ENCODE data around the gene FAM217B. TPM values are rescaled to one million over a fixed set of nuclear protein-coding genes. Genes with fewer than 3 reads are reported as not detected.

The FAM217B gene
- total and polyA plus RNA-seq, 2 donors (not counting 3 experiments of a cell fraction or from before 2014, with no cell fraction given): 2.7 to 8.2 TPM

- no peak for FAIRE-seq
- H3K27me3 ChIP-seq (ENCODE audit: control insufficient read depth in 2 of 2, insufficient read depth in 2 of 2, low read length in 2 of 2): no peaks in the 10 kb centered on the region
- H3K9me3 ChIP-seq (replicated peaks; ENCODE audit: control insufficient read depth, insufficient read depth, low read length): no peaks in the 10 kb centered on the region
- no TSS peak for BruUV-seq (replicated peaks)
- no peak overlapping the region for H3K9ac ChIP-seq (replicated peaks; ENCODE audit: extremely low read depth, insufficient read depth, low read length)
- H4K20me1 ChIP-seq (replicated peaks; ENCODE audit: control insufficient read depth, extremely low read depth, insufficient read depth, low read length): no peaks in the 10 kb centered on the region
- TF ChIP-seq MAX (IDR thresholded peaks at IDR 0.05; ENCODE audit: insufficient read depth, insufficient read length) (no peak), MYC (IDR thresholded peaks at IDR 0.05; ENCODE audit: low read depth, low read length) (no peak), POLR2A (IDR thresholded peaks at IDR 0.05; ENCODE audit: low read depth, low read length) (no peak), FOS (IDR thresholded peaks at IDR 0.05; ENCODE audit: borderline replicate concordance, insufficient read depth, low read length) (no peak), CTCF (IDR thresholded peaks at IDR 0.05; ENCODE audit: extremely low read depth in 1 of 2, insufficient read depth in 1 of 2, low read depth in 1 of 2, low read length in 2 of 2) (no peak), GATA2 (IDR thresholded peaks at IDR 0.05; ENCODE audit: insufficient read depth, insufficient read length, low read depth, low read length) (no peak), POLR2AphosphoS5 (IDR thresholded peaks at IDR 0.05; ENCODE audit: insufficient read depth, low read depth, low read length) (no peak), EZH2 (IDR thresholded peaks at IDR 0.05; ENCODE audit: borderline replicate concordance, low read depth, low read length, severe bottlenecking) (no peak), JUN (IDR thresholded peaks at IDR 0.05; ENCODE audit: borderline replicate concordance, insufficient read depth, insufficient read length, low read depth) (no peak)
- H3K9me1 ChIP-seq (replicated peaks; ENCODE audit: control insufficient read depth, extremely low read depth, insufficient read depth, low read length): no peaks in the 10 kb centered on the region
- H2AFZ ChIP-seq (ENCODE audit: low read depth, low read length): no peak overlapping the region
- H3K36me3 ChIP-seq (ENCODE audit: control insufficient read depth in 2 of 2, extremely low read depth in 1 of 2, insufficient read depth in 2 of 2, low read length in 2 of 2): peaks cover 4 to 5% of the 10 kb centered on the region in 2 experiments
- intact Hi-C loops (cut with micrococcal nuclease): loop anchor here (10.0 kb wide), 1 partner anchor 933 kb away; the partner anchor contains the start of gene TUBB1
- H3K27ac ChIP-seq (ENCODE audit: insufficient read depth, low read depth, low read length): no peak overlapping the region
- H3K4me2 ChIP-seq (ENCODE audit: insufficient read depth, low read length): no peak overlapping the region
- ChIA-PET POLR2A (no interaction called here), CTCF (interaction anchor here (2.0 to 4.6 kb wide), 3 partner anchors 9 to 1948 kb away, joined by 9 to 28 read pairs (median 18); partner anchors contain the start of genes FAM217B, PPP1R3D and SYCP2)
- no peaks in the 10 kb centered on the region for H3K4me1 ChIP-seq (ENCODE audit: control insufficient read depth, extremely low read depth, insufficient read depth, low read length)
- dilution Hi-C loops (cut with MboI; ENCODE audit: extremely low pct_ligation_motif_present, low sequenced_read_pairs): no loop called here
- H3K4me3 ChIP-seq (replicated peaks in 1 of 3; ENCODE audit: insufficient read depth in 1 of 3, low read depth in 1 of 3, low read length in 3 of 3): no peak overlapping the region
- H3K79me2 ChIP-seq (ENCODE audit: control insufficient read depth, insufficient read depth, low read length): no peaks in the 10 kb centered on the region
- no peak for DNase-seq (ENCODE audit: low read depth, low spot score)
Measured at GRCh38 chr20:59948212-59948611, 8.0 kb downstream of the FAM217B start.

Measured in endothelial cell of umbilical vein (primary cell).